Ecto neural progenitor cell (in vitro differentiated cells): ENCODE data around the gene LRRTM1.

Source experiments
- DNase-seq: peaks from one replicate; pipeline ENCODE4 v3.0.0-alpha.2; 2018; ENCODE audit warnings: low spot score

Gene LRRTM1

DNA sequence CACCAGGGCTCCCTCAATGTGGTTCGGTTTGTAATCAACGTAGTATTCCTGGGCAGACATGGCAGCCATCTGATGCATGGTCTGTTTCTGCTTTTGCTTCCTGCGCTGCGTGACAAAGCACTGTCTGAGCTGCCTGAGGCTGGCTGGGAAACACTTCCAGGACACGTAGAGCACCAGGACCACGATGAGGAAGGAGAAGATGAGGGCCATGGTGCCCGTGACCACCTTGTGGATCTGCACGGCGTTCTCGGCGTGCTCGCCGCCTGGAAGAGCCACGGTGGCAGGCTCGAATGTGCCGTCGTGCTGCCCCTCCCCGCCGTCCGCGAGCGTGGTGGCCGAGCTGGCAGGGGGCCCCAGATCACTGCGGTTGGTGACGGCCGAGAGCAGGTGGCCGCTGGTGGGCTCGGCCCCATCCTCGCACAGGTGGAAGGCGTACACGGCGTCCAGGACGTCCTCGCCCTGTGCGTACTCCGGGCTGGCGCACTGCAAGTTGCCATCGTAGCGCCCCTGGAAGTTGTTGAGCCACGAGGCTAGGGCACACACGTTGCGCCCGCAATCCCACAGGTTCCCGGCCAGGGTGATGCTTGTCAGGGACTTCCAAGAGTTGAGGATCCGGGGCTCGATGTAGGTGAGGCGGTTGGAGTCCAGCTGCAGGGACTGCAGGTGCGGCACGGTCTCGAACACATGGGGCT lies 2.1 kb downstream of the LRRTM1 start:
- peak; percentile 54 for DNase-seq

DNA sequence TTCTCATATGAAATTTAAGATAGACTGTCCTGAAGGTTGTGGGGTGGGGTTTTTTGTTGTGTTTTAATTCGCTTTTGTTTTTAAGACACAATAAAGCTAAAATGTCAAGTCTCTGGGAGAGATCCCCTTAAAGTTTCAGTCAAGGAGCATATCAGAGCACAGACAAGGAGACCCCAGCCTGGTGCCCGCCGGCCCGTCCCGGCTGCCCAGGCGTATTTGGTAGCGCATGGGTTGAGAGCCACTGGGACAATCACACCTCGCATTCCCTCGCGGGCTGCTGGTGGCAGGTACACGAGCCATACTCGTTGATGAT lies 2.6 kb downstream of the LRRTM1 start:
- no peak for DNase-seq

DNA sequence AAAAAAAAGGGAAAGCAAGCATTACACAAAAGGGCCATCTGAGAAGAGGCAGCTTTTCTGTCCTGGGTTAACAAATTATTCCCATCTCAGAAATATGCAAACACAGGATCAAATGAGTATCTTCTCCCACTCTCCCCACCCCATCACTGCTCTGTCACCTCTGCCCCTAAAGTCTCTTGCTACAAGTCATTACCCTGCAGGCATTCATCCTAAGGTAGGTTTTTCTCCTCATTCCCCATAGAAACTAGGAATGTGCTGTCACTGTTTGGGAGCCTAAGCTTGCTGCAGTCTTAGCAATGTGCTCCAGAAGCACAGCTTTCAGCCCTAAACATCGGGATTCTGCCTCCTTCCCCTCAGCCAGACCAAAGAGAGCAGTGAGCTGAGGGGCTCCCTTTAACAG lies 3.6 kb downstream of the LRRTM1 start:
- DNase-seq: no peak

GRCh38 chr2:80300346-80300745 lies 4.2 kb downstream of the LRRTM1 start:
- DNase-seq: no peak

GRCh38 chr2:80299661-80300060 lies 4.9 kb downstream of the LRRTM1 start:
- DNase-seq: no peak

- no peak for DNase-seq
Measured at GRCh38 chr2:80298954-80299353, 5.6 kb downstream of the LRRTM1 start.

GRCh38 chr2:80293039-80293438 lies 11.5 kb downstream of the LRRTM1 start:
- no peak for DNase-seq

DNA sequence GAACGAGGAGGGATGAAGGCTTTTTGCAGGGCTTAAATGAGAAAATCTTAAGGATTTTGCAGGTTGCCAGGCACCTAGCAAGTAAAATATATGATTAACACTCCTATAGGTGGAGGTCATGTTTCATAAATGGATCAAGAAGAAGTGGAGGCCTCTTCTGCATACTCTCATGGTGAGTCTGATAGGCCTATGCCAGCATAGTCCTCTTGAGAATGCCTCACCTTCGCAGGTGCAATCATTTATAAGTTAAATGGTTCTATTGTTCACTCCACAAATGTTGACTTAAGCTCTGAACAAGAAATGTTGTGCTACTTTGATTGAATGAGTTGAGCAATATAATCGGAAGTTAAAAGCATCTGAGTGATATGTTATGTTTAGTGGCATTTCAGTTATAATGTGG lies 12.1 kb downstream of the LRRTM1 start:
- DNase-seq: no peak

- DNase-seq: no peak
Measured at GRCh38 chr2:80291656-80292055, 12.9 kb downstream of the LRRTM1 start.

- DNase-seq: no peak
Measured at GRCh38 chr2:80288576-80288975, 16.0 kb downstream of the LRRTM1 start.

DNA sequence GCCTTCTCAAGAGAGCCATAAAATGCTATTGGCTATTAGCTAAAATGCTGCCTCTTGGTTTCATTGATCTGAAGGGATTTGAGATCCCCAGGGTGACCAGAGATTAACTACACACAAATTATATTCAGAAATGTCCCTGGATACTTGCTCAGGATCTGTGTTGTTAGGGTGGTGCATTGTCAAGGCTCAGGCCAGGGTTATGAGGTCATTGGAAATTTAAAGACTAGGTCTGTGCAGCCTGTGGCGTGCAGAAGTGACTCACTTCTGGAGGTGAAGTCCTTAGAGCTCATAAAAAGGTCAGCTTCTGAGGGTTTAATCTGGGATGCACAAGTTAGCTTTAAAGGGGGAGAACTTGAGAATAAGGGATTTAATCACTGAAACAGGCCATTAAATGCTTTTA lies 23.5 kb downstream of the LRRTM1 start:
- no peak for DNase-seq

GRCh38 chr2:80280598-80280997 lies 24.0 kb downstream of the LRRTM1 start:
- DNase-seq: no peak

GRCh38 chr2:80269806-80270205 lies 34.7 kb downstream of the LRRTM1 start:
- no peak for DNase-seq

GRCh38 chr2:80266231-80266630 lies 38.3 kb downstream of the LRRTM1 start:
- no peak for DNase-seq

- DNase-seq: no peak
Measured at GRCh38 chr2:80259292-80259691, 45.3 kb downstream of the LRRTM1 start.

GRCh38 chr2:80258793-80259192 lies 45.8 kb downstream of the LRRTM1 start:
- no peak for DNase-seq

- DNase-seq: no peak
Measured at GRCh38 chr2:80258341-80258740, 46.2 kb downstream of the LRRTM1 start.

- no peak for DNase-seq
Measured at GRCh38 chr2:80257450-80257849, 47.1 kb downstream of the LRRTM1 start.

DNA sequence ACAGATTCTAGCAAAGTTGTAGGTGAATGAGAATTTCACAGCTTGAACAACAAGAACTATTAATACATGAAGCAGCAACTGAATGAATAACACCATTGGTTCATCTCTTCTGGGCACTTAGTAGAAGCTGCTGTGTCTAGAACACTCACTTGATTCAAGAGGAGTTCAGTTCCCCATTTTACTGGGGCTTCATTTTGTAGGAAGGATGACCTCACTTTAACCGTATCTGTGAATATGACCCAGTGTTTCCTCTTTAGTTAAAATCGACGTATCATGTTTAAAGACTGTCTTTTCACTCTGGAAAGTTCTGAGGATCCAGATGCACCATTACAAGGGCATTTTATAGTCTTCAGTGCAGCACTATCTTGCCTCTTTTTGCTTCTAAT lies 47.8 kb downstream of the LRRTM1 start:
- no peak for DNase-seq

DNA sequence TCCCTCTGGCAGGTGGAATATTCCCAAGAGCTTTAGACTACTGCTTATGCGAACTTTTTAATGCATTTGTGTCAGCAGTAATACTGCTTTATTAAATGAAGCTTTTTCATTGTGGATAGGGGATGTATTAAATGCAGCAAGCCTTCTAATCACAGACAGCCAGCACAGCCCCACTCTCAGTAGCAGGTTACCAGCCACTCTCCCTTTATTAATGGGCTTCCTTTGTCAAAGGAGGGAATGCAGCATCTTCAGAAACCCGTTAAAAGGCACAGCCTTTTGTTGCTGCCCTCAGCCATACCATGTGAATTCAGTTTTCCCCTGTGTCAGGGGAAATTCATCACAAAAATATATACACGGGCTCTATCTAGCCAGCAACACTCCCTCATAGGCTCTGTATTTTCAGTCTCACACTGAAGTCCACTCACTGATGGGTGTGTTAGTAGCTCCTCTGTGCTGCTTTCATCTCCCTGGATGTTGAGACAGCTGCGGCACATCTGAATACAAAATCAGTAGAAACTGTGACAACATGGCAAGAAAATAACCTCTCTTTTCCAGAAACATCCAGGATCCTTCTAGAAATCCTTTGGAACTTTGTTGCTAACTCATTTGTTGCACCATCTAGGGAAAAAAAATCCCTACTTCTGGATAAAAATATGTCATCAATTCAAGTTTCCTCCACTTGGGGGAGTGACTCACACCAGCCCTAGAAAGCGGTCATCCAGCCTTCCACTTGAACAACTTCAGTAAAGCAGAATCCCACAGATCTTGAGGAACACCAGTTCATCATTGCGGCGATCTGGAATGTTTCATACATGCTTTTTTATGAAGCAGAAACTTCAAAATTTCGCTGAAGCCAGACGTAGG lies 48.4 kb downstream of the LRRTM1 start:
- no peak for DNase-seq

DNA sequence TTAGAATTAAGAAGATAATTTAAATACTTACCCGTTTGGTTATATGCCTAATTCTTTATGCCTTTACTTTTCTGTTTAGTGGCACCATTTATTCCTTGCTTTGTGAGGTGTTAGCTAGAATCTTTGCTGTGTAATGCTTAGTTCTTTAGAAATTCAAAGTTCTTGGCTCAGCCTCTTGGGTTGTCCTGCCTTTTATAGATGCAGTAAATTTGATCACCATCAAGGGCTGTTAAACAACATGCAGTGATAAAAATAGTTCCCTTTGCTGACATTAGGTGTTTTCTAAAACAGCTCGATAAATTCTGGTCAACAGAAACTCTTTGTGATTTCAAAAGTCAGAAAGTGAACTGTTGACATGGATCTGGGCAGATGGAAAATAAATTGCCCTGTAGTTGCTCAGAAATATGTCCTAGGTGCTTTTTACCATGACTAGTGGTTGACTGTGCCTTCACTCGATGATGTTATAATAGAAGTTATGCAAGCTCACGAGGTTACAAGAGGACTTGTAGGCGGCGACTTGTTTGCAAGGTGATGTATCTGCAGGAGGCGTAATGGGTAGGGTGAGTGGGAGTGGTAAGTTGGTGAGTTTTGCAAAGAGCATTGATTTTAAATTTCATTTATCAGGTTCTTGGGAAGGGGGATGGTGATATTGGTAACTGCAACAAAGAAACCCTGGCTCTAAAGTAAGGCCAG lies 52.1 kb downstream of the LRRTM1 start:
- DNase-seq: no peak
